Activated CD4-positive, alpha-beta T cell treated with anti-CD3 and anti-CD28 coated beads for 48 hours (primary cell): Measurements from ENCODE around the gene MYO1E.
A peak's percentile ranks its signal among the peaks of the same experiment; 100 is the strongest.
"Not testable (repeated sequence)": the region's sequence is repeated elsewhere in the genome, so short reads cannot be mapped to it uniquely, and the experiment has no call there.

Source experiments
- DNase-seq: peaks from one replicate; pipeline ENCODE4 v3.0.0-alpha.2; 2020

MYO1E gene

DNA sequence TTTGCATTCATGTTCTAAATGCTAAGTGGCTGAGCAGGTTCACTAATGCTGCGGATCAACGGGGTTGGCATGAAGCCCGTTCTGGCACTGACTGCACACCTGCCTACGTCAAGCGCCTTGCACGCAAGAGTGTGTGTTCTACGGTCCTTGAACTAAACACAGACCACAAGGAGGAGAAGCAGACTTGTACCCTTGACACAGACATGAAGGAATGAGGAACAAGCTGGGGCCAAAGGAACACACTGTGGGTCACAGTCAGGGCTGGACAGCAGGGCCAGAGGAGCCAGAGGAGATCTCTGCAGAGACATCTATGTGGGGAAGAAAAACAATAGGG, 214.0 kb downstream of the MYO1E start:
- DNase-seq, result no peak

DNA sequence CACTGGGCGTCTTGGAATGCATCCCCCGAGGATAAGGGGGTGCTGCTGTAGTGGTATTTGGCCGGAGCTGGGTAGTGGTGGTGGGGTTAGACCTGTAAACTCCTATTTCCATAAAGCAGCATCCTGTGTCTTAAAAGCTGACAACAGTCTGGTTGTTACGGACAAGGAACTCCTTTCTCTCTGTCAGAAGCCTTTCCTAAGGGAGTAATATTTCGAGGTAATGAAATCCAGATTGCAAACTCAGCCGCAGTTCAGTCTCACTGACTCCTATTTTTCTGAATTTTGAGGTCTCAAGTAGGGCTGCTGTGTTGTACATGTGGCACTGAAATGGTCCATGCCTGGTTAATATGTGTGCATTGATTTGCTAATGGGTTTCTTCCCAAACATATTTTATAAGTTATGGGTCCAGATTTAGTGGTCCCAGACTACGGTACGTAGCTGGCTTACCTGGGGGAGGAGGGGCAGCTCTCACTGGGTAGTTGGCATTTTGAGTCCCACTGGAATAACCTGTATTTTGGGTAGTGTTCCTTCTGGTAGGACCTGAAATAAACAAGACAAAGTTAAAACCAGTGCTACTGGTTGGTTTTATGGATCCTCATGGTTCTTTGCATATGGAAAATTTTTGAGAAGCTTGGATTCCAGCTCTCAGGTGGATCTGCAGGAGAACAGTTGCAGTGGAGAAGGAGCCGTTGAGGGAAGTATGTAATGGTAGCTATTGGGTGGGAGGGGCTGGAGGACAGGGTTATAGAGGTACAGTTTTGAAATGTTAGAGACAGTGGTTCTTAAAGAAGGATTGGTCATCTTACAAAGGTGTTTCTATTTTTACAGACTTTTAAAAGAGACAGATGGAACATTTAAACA, 214.6 kb downstream of the MYO1E start:
- DNase-seq, result no peak

DNA sequence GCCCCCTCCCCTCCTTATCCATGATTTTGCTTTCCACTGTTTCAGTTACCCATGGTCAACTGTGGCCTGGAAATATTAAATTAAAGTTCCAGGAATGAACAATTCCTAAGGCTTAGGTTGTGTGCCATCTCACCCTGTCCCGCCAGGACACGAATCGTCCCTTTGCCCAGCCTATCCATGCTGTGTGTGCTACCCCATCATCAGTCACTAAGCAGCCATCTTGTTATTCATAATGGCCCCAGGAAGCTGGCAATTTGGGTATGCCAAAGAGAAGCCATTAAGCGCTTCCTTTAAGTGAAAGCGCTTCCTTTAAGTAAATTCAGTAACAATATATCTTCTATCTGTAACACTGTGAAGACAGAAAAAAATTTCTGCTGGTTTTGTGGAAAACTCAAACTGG, 215.3 kb downstream of the MYO1E start:
- no peak for DNase-seq

GRCh38 chr15:59155431-59155830, 217.2 kb downstream of the MYO1E start:
- DNase-seq, result no peak

DNA sequence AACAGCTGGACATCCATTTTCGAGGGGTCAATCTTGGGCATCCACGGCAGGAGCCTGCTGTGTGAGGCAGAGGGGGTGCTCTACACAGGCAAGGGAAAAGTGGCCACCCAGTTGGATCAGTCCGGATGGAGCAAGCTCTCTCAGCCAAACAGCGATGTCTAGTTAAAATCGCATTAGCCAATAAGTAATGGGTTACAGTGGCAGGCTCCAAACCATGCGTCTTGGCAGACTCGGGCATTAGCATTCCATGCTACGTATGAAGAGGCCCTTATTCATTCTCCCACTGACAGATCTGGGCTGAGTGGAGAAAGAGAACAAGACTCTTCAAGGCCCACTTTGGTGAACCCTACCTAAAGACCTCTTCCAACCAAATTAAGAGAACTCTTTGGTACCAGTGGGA, 218.4 kb downstream of the MYO1E start:
- DNase-seq, result no peak

- no peak for DNase-seq
Measured at GRCh38 chr15:59153466-59153865, 219.2 kb downstream of the MYO1E start.

DNA sequence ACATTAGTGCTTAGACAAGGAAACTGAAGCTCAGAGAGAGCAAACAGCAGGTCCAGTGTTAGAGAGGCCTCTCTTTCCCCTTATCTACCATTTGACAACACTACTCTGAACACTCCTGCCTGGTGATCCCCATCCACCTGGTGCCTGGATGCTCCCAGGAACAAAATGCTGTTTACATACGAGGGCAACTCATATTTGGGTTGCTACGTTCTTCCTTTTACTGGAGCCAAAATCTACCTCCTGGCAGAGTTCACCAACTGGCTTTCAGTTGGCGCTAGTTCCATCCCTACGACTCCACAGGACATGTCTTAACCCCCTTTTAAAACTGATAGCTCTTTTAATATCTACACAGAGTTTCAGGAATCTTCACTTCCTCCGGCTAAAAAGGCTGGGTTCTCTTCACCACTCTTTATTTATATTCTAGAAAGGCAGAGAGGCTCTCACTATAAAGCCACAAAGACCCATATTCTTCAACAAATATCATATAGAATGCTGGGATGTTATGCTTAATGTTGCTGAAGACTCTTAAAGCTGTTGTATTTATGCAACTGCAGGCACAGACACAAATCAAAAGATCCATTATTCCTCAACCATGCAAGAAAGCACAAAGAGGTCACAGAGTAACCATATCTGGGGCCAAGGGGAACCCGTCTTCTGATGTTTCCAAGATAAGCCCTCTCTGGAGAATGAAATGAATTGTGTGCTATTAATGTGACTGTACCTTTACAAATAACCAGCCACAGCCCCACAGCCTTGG, 219.8 kb downstream of the MYO1E start:
- DNase-seq, result no peak

DNA sequence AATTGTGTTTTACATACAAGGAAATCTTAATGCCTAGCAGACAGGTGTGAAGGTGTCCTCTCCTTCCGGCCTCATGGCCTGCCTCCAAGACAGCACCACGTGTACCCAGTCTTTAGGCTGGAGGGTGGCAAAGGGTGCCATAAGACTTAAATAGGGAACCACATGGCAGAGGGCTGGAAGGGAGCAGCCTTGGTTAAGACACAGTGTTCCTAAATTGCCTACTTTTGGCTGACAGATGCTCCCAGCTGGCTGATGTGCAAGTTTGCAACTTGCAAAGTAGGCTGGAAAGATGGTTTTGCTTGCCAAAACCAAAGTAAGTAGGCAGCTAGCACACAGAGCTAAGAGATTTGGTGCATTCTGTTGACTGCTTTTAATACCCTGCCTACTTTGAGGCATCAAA, 222.5 kb downstream of the MYO1E start:
- DNase-seq, result no peak

DNA sequence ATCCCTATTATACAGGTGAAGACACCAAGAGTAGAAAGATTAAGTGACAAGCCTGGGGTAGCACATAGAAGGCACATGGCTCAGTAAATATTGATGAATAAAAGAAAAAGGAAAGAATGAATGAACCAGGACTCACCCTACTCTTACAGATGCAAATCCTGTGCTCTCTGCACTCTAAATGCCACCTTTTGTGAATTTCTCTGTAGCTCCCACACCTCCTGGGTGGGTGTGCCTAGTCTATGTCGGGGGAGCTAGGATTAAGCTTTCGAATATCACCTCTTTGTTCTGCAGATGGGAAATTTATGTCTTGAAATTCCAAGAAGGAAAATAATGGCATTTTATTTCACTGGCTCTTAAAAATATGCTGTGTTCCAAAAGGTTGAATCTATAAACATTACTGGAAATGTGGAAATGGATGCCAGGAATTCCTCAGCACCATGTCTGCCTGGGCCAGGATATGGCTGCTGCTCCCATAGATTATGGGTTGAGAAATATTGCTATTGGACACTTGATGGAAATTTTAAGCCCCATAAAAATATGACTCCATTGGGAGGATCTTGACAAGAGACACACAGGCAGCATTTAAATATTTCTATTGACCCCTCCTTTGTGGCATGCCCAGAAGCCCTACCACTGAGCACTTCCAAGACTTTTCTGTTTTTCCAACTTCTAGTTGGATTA, 224.4 kb downstream of the MYO1E start:
- DNase-seq, result no peak

DNA sequence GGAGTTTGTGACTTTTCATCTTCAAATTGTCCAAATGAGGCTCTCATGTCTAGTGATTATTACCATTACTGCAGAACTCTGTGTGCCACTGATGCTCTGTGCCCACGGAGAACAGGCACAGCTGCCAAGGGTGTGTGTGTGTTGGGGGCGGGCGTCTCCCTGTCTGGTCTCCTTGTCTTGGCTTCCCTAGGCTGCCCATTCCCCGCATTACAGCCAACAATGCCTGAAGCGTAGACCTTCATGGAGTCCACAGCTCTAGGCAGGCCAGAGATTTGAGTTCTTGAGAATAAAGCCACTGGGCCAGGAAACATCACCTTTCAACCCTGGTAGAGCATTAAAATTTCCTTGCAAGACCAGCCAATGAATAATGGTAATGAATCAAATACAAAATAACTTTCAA, 225.0 kb downstream of the MYO1E start:
- no peak for DNase-seq

DNA sequence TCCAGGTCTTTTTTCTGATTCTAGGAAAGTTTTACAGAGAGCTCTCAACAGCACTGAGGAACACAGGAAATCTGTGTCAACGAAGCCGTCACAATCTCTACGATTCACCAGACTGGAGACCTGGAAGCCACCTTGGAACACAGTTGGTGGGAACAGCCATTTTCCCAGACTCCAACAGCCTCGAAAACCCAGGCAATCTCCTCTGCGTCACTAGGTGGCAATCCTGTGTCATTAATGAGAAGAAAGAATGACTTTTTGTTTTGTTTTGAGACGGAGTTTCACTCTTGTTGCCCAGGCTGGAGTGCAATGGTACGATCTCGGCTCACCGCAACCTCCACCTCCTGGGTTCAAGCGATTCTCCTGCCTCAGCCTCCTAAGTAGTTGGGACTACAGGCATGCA, 228.1 kb downstream of the MYO1E start:
- DNase-seq, result not testable (repeated sequence)

DNA sequence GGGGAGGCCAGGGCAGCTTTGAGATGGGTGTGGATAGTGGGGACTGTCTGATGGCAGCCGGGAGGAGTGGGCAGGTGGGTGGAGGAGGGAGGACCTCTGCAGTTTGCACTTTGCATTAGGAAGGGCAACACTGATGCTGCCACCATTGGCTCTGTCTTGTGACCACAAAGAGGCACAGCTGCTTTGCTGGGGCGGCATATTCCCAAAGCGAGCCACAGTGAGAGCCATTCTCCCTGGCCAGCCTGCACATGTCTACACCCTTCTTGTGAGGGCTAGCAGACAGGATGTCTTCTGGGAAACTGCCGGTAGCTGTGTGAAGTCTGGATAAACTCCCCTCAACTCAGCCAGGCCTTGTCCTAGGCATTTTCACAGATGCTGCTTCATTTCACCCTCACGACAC, 229.4 kb downstream of the MYO1E start:
- DNase-seq, result no peak

DNA sequence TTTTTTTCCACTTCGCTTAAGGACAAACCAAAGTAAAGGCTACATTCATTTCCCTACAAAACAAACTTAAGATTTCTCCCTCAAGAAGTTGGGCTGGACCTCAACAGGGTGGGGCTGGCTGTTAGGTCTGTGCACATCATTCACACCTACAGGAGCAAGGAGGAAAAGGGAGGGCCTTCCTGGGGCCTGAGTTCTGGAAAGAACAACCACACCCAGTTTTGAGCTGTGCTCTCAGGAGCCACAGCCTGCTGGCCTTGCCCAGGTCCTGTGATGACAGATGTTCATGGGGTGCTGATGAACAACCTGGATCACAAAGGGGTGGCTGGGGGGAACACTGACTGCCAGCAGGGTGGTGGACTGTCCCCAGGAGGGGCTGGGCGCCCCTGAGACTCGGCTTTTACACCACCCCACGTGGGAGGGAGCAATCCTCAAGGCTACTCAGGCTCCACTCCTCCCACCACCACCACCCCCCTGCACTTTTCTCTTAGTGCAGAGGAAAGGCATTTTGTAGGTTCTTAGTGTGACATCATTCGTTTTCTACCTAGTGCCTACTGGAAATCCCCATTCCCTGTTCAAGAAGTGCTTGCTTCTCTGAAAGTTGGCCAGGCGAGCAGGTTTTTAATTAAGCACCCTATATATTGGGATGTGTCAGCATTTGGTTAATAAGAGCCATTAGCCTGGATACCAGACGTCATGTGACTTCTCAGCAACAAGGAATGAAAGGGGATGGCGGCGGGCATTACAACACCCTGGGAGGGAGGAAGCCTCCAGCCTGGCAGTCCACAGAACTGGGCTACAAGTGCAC, 232.0 kb downstream of the MYO1E start:
- no peak for DNase-seq

GRCh38 chr15:59138243-59138642, 234.4 kb downstream of the MYO1E start:
- peak; percentile 74 for DNase-seq

DNA sequence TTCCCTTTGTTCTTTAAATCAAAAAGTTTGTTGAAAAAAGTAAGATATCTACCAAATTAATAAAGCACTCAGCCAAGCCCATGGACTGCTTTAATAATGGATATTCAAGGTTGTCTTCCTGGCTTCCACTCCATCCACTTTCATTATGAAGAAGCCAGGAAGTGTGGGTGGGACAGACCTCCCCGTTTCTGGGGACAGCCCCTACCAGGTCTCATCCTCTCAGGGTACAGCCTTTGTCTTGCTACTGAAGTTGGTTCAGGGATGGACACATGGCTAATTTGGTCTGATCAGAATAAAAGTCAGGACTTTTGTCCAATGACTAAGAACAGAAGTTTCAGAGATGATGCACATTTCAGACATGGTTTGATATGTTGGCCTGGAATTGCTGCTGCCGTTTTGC, 235.1 kb downstream of the MYO1E start:
- peak; percentile 12 for DNase-seq

DNA sequence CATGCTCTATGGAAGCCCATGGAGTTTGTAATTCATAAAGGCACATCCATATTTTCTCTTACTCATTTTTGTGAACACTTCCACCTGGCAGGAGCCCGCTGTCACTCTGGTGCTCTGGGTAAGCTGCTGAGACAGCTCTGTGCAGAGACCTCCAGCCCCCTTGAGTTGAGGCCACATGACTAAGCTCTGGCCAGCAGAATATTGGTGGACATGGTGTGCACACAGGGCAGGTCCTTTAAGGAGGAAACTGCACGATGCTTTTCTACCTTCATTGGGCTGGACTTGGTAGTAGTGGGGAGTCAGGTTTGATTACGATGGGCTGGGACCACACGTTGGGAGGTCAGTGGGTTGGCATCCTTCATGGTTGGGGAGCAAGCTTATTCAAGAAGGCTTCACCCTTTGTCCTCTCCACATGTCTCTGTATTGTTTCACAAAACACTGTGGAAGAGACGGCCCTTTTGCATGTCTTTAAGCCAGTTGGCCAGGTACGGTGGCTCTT, 238.7 kb downstream of the MYO1E start:
- no peak for DNase-seq

- DNase-seq, result no peak
Measured at GRCh38 chr15:59131969-59132562, 240.6 kb downstream of the MYO1E start.

DNA sequence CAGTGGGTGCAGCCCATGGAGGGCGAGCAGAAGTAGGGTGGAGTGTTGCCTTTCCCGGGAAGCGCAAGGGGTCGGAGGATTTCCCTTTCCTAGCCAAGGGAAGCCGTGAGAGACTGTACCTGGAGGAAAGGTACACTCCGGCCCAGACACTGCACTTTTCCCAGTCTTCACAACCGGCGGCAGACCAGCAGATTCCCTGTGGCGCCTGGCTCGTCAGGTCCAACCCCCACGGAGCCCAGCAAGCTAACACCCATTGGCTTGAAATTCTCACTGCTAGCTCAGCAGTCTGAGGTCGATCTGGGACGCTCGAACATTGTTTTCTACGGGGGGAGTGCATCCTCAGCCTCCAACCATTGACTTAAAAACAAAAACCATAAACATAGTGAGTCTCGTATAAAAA, 241.2 kb downstream of the MYO1E start:
- no peak for DNase-seq

- not testable (repeated sequence) for DNase-seq
Measured at GRCh38 chr15:59127255-59127654, 245.4 kb downstream of the MYO1E start.

DNA sequence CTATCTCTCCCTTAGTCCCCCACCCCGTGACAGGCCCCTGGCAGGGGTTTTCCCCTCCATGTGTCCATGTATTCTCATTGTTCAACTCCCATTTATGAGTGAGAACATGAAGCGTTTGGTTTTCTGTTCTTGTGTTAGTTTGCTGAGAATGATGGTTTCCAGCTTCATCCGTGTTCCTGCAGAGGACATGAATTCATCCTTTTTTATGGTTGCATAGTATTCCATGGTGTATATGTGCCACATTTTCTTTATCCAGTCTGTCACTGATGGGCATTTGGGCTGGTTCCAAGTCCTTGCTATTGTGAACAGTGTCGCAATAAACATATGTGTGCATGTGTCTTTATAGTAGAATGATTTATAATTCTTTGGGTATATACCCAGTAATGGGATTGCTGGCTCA, 247.0 kb downstream of the MYO1E start:
- not testable (repeated sequence) for DNase-seq

GRCh38 chr15:59124261-59124660, 248.4 kb downstream of the MYO1E start:
- no peak for DNase-seq

- no peak for DNase-seq
Measured at GRCh38 chr15:59120937-59121336, 251.7 kb downstream of the MYO1E start.
